IPS DF 6.9 (cell line): ENCODE measurements around the gene PAPPA2.
A peak's percentile ranks its signal among the peaks of the same experiment; 100 is the strongest.

Experiments used
- DNase-seq: peaks from one replicate; pipeline ENCODE4 v3.0.0-alpha.2; 2013; ENCODE audit warnings: low read depth, low spot score
- H3K27ac ChIP-seq: one replicate; pipeline ENCODE4 v1.5.1; 2013; ENCODE audit warnings: low read length, control low read depth
- H3K27me3 ChIP-seq: 2 replicates; pipeline ENCODE4 v1.6.1; 2013; ENCODE audit warnings: mild to moderate bottlenecking, low read length; ENCODE audit not compliant: control insufficient read depth, insufficient read depth
- H3K36me3 ChIP-seq: 2 replicates; pipeline ENCODE4 v1.6.1; 2013; ENCODE audit warnings: low read length; ENCODE audit not compliant: control insufficient read depth, insufficient read depth
- H3K4me1 ChIP-seq: 2 replicates; pipeline ENCODE4 v1.6.1; 2013; ENCODE audit warnings: low read length; ENCODE audit not compliant: control insufficient read depth, insufficient read depth
- H3K4me3 ChIP-seq: 2 replicates; pipeline ENCODE4 v1.5.1; 2013; ENCODE audit warnings: mild to moderate bottlenecking, low read length
- H3K9me3 ChIP-seq: 2 replicates; pipeline ENCODE4 v1.6.1; 2013; ENCODE audit warnings: low read length, inconsistent platforms; ENCODE audit not compliant: control insufficient read depth, insufficient read depth
- WGBS: extraction: QIAGEN DNeasy Blood & Tissue Kit; methylation state at CpG from one replicate; pipeline ENCODE4 v1.1.7; 2013; ENCODE audit warnings: mixed read lengths, missing lambda C conversion rate; ENCODE audit not compliant: insufficient read length, insufficient coverage; 5-methylcytosine and 5-hydroxymethylcytosine counted together

The PAPPA2 gene

GRCh38 chr1:176691251-176692228, 228.6 kb downstream of the PAPPA2 start:
- no CpG with 5 or more reads among the region's 8 CpGs for WGBS
- Histone ChIP-seq H3K4me1 (peaks cover 2% of the 10 kb centered on the region; the same call in 1 of the 2 replicates), H3K27ac (no peak overlapping the region)

GRCh38 chr1:176692431-176692830, 229.5 kb downstream of the PAPPA2 start:
- WGBS, result no CpG with 5 or more reads among the region's 4 CpGs
- Histone ChIP-seq H3K9me3 (no peaks in the 10 kb centered on the region), H3K36me3 (no peaks in the 10 kb centered on the region), H3K4me3 (no peak overlapping the region), H3K4me1 (peaks cover 2% of the 10 kb centered on the region; the same call in 1 of the 2 replicates), H3K27me3 (no peaks in the 10 kb centered on the region), H3K27ac (no peak overlapping the region)
- no peak for DNase-seq

More at GRCh38 chr1:176691251-176692228, 228.6 kb downstream of the PAPPA2 start:
- peak; percentile 50 for DNase-seq
- Histone ChIP-seq H3K4me3 (no peak overlapping the region), H3K9me3 (no peaks in the 10 kb centered on the region), H3K27me3 (no peaks in the 10 kb centered on the region), H3K36me3 (no peaks in the 10 kb centered on the region)

- Histone ChIP-seq H3K9me3 (no peaks in the 10 kb centered on the region), H3K4me1 (peaks cover 2% of the 10 kb centered on the region; the same call in 1 of the 2 replicates), H3K27ac (no peak overlapping the region), H3K27me3 (no peaks in the 10 kb centered on the region), H3K4me3 (no peak overlapping the region), H3K36me3 (no peaks in the 10 kb centered on the region)
- DNase-seq, result no peak
- WGBS, result no CpG with 5 or more reads among the region's 6 CpGs
Observed at GRCh38 chr1:176692988-176693696, 230.2 kb downstream of the PAPPA2 start.

- Histone ChIP-seq H3K36me3 (no peaks in the 10 kb centered on the region), H3K4me3 (no peak overlapping the region), H3K4me1 (peaks cover 2% of the 10 kb centered on the region; the same call in 1 of the 2 replicates), H3K27me3 (no peaks in the 10 kb centered on the region), H3K9me3 (no peaks in the 10 kb centered on the region), H3K27ac (no peak overlapping the region)
- no CpG with 5 or more reads among the region's 11 CpGs for WGBS
- no peak for DNase-seq
Observed at GRCh38 chr1:176693697-176694329, 230.8 kb downstream of the PAPPA2 start.

- Histone ChIP-seq H3K4me1 (peaks cover 2% of the 10 kb centered on the region; the same call in 1 of the 2 replicates), H3K4me3 (no peak overlapping the region), H3K36me3 (no peaks in the 10 kb centered on the region), H3K27ac (no peak overlapping the region), H3K9me3 (no peaks in the 10 kb centered on the region), H3K27me3 (no peaks in the 10 kb centered on the region)
- no CpG with 5 or more reads among the region's 2 CpGs for WGBS
- no peak for DNase-seq
Observed at GRCh38 chr1:176694713-176695112, 231.7 kb downstream of the PAPPA2 start.

GRCh38 chr1:176696109-176696508, 233.1 kb downstream of the PAPPA2 start:
- Histone ChIP-seq H3K4me3 (no peak overlapping the region), H3K27me3 (no peaks in the 10 kb centered on the region), H3K27ac (no peak overlapping the region), H3K9me3 (no peaks in the 10 kb centered on the region), H3K36me3 (no peaks in the 10 kb centered on the region), H3K4me1 (peaks cover 2% of the 10 kb centered on the region; the same call in 1 of the 2 replicates)
- DNase-seq, result peak; percentile 16
- no CpG with 5 or more reads among the region's 5 CpGs for WGBS

GRCh38 chr1:176696689-176697088, 233.7 kb downstream of the PAPPA2 start:
- Histone ChIP-seq H3K4me1 (peaks cover 2% of the 10 kb centered on the region; the same call in 1 of the 2 replicates), H3K9me3 (no peaks in the 10 kb centered on the region), H3K27me3 (no peaks in the 10 kb centered on the region), H3K27ac (no peak overlapping the region), H3K36me3 (no peaks in the 10 kb centered on the region), H3K4me3 (no peak overlapping the region)
- no CpG with 5 or more reads among the region's 1 CpG for WGBS
- no peak for DNase-seq

GRCh38 chr1:176699821-176700220, 236.8 kb downstream of the PAPPA2 start:
- Histone ChIP-seq H3K27me3 (no peaks in the 10 kb centered on the region), H3K4me1 (peaks cover 2% of the 10 kb centered on the region; the same call in 1 of the 2 replicates), H3K27ac (no peak overlapping the region), H3K36me3 (no peaks in the 10 kb centered on the region), H3K4me3 (no peak overlapping the region), H3K9me3 (no peaks in the 10 kb centered on the region)
- no peak for DNase-seq
- no CpG with 5 or more reads among the region's 2 CpGs for WGBS

- Histone ChIP-seq H3K4me3 (no peak overlapping the region), H3K27ac (no peak overlapping the region), H3K4me1 (no peaks in the 10 kb centered on the region), H3K27me3 (no peaks in the 10 kb centered on the region), H3K36me3 (no peaks in the 10 kb centered on the region), H3K9me3 (no peaks in the 10 kb centered on the region)
- no peak for DNase-seq
- no CpG with 5 or more reads among the region's 3 CpGs for WGBS
Observed at GRCh38 chr1:176701151-176701866, 238.3 kb downstream of the PAPPA2 start.
